ENCODE results near the gene GRAMD1C. TPM values are rescaled to one million over a fixed set of nuclear protein-coding genes. Genes with fewer than 3 reads are reported as not detected.
"Not testable (repeated sequence)": the region's sequence is repeated elsewhere in the genome, so short reads cannot be mapped to it uniquely, and the experiment has no call there.

Gene GRAMD1C
- polyA plus RNA-seq, 4 donors = 5.5 to 27.4 (median 22.8) TPM

DNA sequence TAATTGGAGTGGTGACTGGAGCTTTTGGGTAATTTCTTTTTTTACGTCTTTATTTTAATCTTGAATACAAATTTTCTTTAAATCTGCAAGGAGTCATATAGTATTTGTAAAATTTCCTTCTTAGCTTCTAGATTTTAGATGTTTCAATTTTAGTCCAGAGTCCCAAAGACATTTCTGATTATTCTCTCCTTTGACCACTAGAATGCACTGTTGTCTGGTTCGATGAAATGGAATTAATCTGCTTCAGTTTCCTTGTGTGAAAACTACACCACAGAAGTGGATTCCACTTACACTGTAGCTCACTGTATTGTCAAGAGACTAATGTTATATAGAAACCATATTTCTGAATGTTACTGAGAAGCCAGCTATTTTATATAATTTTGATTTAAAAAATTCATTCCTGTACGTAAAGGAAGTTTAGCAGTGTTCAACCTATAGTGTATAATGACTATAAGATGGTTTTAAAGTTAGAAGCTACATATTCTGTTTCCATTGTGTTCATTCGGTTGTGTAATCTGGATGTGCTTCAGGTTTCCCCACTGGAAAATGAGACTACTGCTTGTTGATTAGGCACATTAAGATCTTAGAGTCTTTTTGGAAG lies 6.1 kb downstream of the GRAMD1C start:
- peak; percentile 39 for FAIRE-seq

GRCh38 chr3:113847247-113847646 lies 8.7 kb downstream of the GRAMD1C start:
- Histone ChIP-seq H3K4me1 (ENCODE audit: control insufficient read depth in 3 of 3, insufficient read depth in 2 of 3, low read depth in 1 of 3, low read length in 2 of 3) (peaks cover 0 to 12% (median 3%) of the 10 kb centered on the region in 3 donors), H3K9me3 (ENCODE audit: control insufficient read depth in 2 of 2, insufficient read depth in 1 of 2, low read depth in 1 of 2, low read length in 1 of 2) (no peaks in the 10 kb centered on the region), H3K36me3 (ENCODE audit: control insufficient read depth in 3 of 3, insufficient read depth in 2 of 3, low read depth in 1 of 3, low read length in 3 of 3) (no peaks in the 10 kb centered on the region), H3K27ac (ENCODE audit: low read depth in 1 of 3, low read length in 2 of 3) (peak overlapping the region in 2 of 3 donors; percentile 74 to 79), H3K4me3 (ENCODE audit: low read depth in 1 of 3, low read length in 3 of 3) (no peak overlapping the region), H3K27me3 (ENCODE audit: control insufficient read depth in 3 of 3, insufficient read depth in 3 of 3, low read length in 3 of 3) (no peaks in the 10 kb centered on the region)
- DNase-seq (peak; percentile 69 to 79), FAIRE-seq (peak; percentile 86)

More for the DNA sequence above, 6.1 kb downstream of the GRAMD1C start:
- Histone ChIP-seq H3K9me3 (ENCODE audit: control insufficient read depth in 2 of 2, insufficient read depth in 1 of 2, low read depth in 1 of 2, low read length in 1 of 2) (no peaks in the 10 kb centered on the region), H3K36me3 (ENCODE audit: control insufficient read depth in 3 of 3, insufficient read depth in 2 of 3, low read depth in 1 of 3, low read length in 3 of 3) (no peaks in the 10 kb centered on the region), H3K4me3 (ENCODE audit: low read depth in 1 of 3, low read length in 3 of 3) (no peak overlapping the region), H3K4me1 (ENCODE audit: control insufficient read depth in 3 of 3, insufficient read depth in 2 of 3, low read depth in 1 of 3, low read length in 2 of 3) (peaks cover 0 to 12% (median 3%) of the 10 kb centered on the region in 3 donors), H3K27ac (ENCODE audit: low read depth in 1 of 3, low read length in 2 of 3) (no peak overlapping the region), H3K27me3 (ENCODE audit: control insufficient read depth in 3 of 3, insufficient read depth in 3 of 3, low read length in 3 of 3) (no peaks in the 10 kb centered on the region)
- DNase-seq = peak; percentile 67 to 85
- WGBS, 3 donors = 27 to 43% (median 32%) methylated on average over 4 of the region's 4 CpGs

DNA sequence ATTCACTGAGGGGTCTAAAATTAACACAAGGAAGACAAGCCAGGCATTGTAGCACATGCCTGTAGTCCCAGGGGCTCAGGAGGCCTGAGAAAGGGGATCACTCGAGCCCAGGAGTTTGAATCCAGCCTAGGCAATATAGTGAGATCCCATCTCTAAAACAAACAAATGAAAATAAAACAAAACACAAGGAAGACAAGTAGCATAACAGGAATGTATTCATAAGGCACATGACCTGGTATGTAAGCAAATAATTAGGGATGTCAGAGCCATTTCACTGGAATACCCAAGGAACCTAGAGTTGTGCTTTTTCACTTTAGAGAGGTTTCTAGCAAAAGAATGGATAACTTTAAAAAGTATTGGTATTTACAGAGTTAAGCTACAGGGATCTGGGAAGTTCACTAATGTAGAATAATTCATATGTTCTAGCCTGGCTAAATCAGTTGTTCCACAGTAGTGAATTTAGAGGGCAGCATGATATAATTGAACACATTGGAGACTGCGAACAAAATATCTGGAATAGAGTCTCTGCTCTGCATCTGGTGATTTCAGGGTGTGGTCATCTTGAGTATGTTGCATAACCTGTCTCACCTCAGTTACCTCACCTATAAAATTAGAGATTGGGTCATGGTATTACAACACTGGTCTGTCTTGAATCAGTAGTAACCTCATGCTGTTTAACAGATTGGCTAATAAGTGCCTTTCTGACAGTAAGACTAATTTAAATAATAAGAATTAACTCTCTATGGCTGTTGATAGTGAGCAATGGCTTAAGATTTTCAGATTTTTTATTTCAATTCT lies 9.3 kb downstream of the GRAMD1C start:
- Histone ChIP-seq H3K27me3 (ENCODE audit: control insufficient read depth in 3 of 3, insufficient read depth in 3 of 3, low read length in 3 of 3) (no peaks in the 10 kb centered on the region), H3K27ac (ENCODE audit: low read depth in 1 of 3, low read length in 2 of 3) (peak overlapping the region in 2 of 3 donors; percentile 74 to 79), H3K9me3 (ENCODE audit: control insufficient read depth in 2 of 2, insufficient read depth in 1 of 2, low read depth in 1 of 2, low read length in 1 of 2) (no peaks in the 10 kb centered on the region), H3K36me3 (ENCODE audit: control insufficient read depth in 3 of 3, insufficient read depth in 2 of 3, low read depth in 1 of 3, low read length in 3 of 3) (no peaks in the 10 kb centered on the region), H3K4me3 (ENCODE audit: low read depth in 1 of 3, low read length in 3 of 3) (no peak overlapping the region), H3K4me1 (ENCODE audit: control insufficient read depth in 3 of 3, insufficient read depth in 2 of 3, low read depth in 1 of 3, low read length in 2 of 3) (peaks cover 2 to 17% (median 3%) of the 10 kb centered on the region in 3 donors)
- DNase-seq (peak; percentile 87 to 93), FAIRE-seq (peak; percentile 62)
- 14 to 54% (median 43%) methylated on average over 2 of the region's 2 CpGs for WGBS, 3 donors

- FAIRE-seq = not testable (repeated sequence)
- WGBS, 3 donors = 53 to 82% (median 53%) methylated on average over 2 to 3 of the region's 3 CpGs
Measured at GRCh38 chr3:113849071-113849470, 10.5 kb downstream of the GRAMD1C start.

DNA sequence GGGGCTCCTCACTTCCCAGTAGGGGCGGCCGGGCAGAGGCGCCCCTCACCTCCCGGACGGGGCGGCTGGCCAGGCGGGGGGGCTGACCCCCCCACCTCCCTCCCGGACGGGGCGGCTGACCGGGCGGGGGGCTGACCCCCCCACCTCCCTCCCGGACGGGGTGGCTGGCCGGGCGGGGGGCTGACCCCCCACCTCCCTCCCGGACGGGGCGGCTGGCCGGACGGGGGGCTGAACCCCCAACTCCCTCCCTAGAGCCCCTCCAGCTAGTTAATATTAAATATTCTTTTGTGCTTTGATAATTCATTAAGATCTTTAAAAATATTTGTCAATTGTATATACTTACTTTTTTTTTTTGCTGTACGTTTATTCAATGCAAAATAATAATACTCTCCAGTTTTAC lies 11.3 kb downstream of the GRAMD1C start:
- not testable (repeated sequence) for FAIRE-seq

More at GRCh38 chr3:113849071-113849470, 10.5 kb downstream of the GRAMD1C start:
- H3K4me1 ChIP-seq (ENCODE audit: control insufficient read depth in 3 of 3, insufficient read depth in 2 of 3, low read depth in 1 of 3, low read length in 2 of 3) = peaks cover 2 to 17% (median 3%) of the 10 kb centered on the region in 3 donors
- not testable (repeated sequence) for H3K27me3 ChIP-seq (ENCODE audit: control insufficient read depth in 3 of 3, insufficient read depth in 3 of 3, low read length in 3 of 3); H3K9me3 ChIP-seq (ENCODE audit: control insufficient read depth in 2 of 2, insufficient read depth in 1 of 2, low read depth in 1 of 2, low read length in 1 of 2); H3K27ac ChIP-seq (ENCODE audit: low read depth in 1 of 3, low read length in 2 of 3); H3K36me3 ChIP-seq (ENCODE audit: control insufficient read depth in 3 of 3, insufficient read depth in 2 of 3, low read depth in 1 of 3, low read length in 3 of 3); H3K4me3 ChIP-seq (ENCODE audit: low read depth in 1 of 3, low read length in 3 of 3); DNase-seq

DNA sequence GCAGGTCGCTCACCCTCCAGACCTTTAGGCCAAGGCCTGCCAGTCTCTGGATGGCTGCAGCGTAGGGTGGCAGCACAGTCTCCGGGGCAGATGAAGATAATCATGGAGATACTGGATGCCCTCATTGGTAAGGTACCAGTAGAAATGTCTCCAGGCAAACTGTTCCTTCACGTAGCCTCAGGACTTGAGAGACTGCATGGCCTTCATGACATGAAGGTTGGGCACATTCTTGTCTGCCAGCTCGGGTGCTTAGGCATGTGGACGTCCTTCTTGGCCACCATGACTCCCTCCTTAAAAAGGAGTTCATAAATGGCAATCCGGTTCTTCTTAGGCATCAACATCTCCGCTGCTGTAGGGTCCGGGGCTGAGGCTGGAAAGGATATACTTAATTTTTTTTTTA lies 11.8 kb downstream of the GRAMD1C start:
- not testable (repeated sequence) for DNase-seq; H3K27ac ChIP-seq (ENCODE audit: low read depth in 1 of 3, low read length in 2 of 3); H3K4me3 ChIP-seq (ENCODE audit: low read depth in 1 of 3, low read length in 3 of 3); FAIRE-seq; H3K36me3 ChIP-seq (ENCODE audit: control insufficient read depth in 3 of 3, insufficient read depth in 2 of 3, low read depth in 1 of 3, low read length in 3 of 3); H3K27me3 ChIP-seq (ENCODE audit: control insufficient read depth in 3 of 3, insufficient read depth in 3 of 3, low read length in 3 of 3); H3K9me3 ChIP-seq (ENCODE audit: control insufficient read depth in 2 of 2, insufficient read depth in 1 of 2, low read depth in 1 of 2, low read length in 1 of 2)
- H3K4me1 ChIP-seq (ENCODE audit: control insufficient read depth in 3 of 3, insufficient read depth in 2 of 3, low read depth in 1 of 3, low read length in 2 of 3) = peaks cover 2 to 17% (median 3%) of the 10 kb centered on the region in 3 donors
- 86 to 98% (median 91%) methylated on average over 9 of the region's 9 CpGs for WGBS, 3 donors

More for the DNA sequence above, 11.3 kb downstream of the GRAMD1C start:
- not testable (repeated sequence) for H3K9me3 ChIP-seq (ENCODE audit: control insufficient read depth in 2 of 2, insufficient read depth in 1 of 2, low read depth in 1 of 2, low read length in 1 of 2); H3K27ac ChIP-seq (ENCODE audit: low read depth in 1 of 3, low read length in 2 of 3); H3K27me3 ChIP-seq (ENCODE audit: control insufficient read depth in 3 of 3, insufficient read depth in 3 of 3, low read length in 3 of 3); H3K4me3 ChIP-seq (ENCODE audit: low read depth in 1 of 3, low read length in 3 of 3); H3K36me3 ChIP-seq (ENCODE audit: control insufficient read depth in 3 of 3, insufficient read depth in 2 of 3, low read depth in 1 of 3, low read length in 3 of 3); DNase-seq
- 91 to 97% (median 95%) methylated on average over 6 to 16 of the region's 22 CpGs for WGBS, 3 donors
- H3K4me1 ChIP-seq (ENCODE audit: control insufficient read depth in 3 of 3, insufficient read depth in 2 of 3, low read depth in 1 of 3, low read length in 2 of 3) = peaks cover 2 to 17% (median 3%) of the 10 kb centered on the region in 3 donors

DNA sequence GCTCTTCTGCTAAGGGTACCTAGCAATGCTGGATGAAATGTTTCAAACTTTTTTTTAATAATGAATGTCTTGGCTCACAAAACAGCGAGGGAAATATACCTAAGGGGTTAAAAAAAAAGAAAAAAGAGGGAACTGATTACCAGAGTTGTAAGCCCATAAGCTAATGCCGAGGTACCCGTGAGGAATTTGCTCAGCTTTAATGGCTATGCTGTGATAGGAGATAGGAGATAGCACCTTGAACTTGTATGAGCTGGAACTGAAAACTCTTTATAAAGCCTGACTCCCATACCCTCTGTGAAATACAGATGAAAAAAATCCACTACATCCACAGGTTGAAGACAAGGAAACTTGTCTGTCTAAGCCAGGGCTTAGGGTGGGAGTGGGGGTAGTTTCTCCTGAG lies 13.9 kb downstream of the GRAMD1C start:
- 18 to 60% (median 42%) methylated on average over 3 of the region's 3 CpGs for WGBS, 3 donors
- Histone ChIP-seq H3K27me3 (ENCODE audit: control insufficient read depth in 3 of 3, insufficient read depth in 3 of 3, low read length in 3 of 3) (no peaks in the 10 kb centered on the region), H3K36me3 (ENCODE audit: control insufficient read depth in 3 of 3, insufficient read depth in 2 of 3, low read depth in 1 of 3, low read length in 3 of 3) (no peaks in the 10 kb centered on the region), H3K9me3 (ENCODE audit: control insufficient read depth in 2 of 2, insufficient read depth in 1 of 2, low read depth in 1 of 2, low read length in 1 of 2) (no peaks in the 10 kb centered on the region), H3K27ac (ENCODE audit: low read depth in 1 of 3, low read length in 2 of 3) (no peak overlapping the region), H3K4me3 (ENCODE audit: low read depth in 1 of 3, low read length in 3 of 3) (no peak overlapping the region), H3K4me1 (ENCODE audit: control insufficient read depth in 3 of 3, insufficient read depth in 2 of 3, low read depth in 1 of 3, low read length in 2 of 3) (peaks cover 2 to 17% (median 2%) of the 10 kb centered on the region in 3 donors)
- FAIRE-seq (no peak), DNase-seq (peak; percentile 31 to 54)

DNA sequence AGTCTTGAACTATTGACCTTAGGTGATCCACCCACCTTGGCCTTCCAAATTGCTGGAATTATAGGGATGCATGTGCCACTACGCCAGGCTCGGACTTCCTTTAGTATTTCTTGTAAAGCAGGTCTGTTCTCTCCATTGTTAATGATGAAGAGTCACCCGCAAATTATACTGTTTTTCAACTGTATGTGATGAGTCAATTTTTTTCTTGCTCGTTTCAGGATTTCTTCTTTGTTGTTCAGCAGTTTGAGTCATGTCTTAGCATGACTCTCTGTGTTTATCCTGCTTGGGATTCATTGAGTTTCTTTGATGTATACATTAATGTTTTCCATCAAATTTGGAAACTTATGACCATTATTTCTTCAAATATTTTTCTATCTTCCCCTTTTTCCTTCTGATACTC lies 28.9 kb downstream of the GRAMD1C start:
- H3K4me1 ChIP-seq (ENCODE audit: control insufficient read depth in 3 of 3, insufficient read depth in 2 of 3, low read depth in 1 of 3, low read length in 2 of 3) = no peaks in the 10 kb centered on the region
- FAIRE-seq (no peak), DNase-seq (no peak)
- no peaks in the 10 kb centered on the region for H3K27me3 ChIP-seq (ENCODE audit: control insufficient read depth in 3 of 3, insufficient read depth in 3 of 3, low read length in 3 of 3)
- H3K9me3 ChIP-seq (ENCODE audit: control insufficient read depth in 2 of 2, insufficient read depth in 1 of 2, low read depth in 1 of 2, low read length in 1 of 2) = peaks cover 0 to 4% of the 10 kb centered on the region in 2 donors
- no peak overlapping the region for H3K27ac ChIP-seq (ENCODE audit: low read depth in 1 of 3, low read length in 2 of 3)
- 76 to 90% (median 88%) methylated on average over 4 of the region's 4 CpGs for WGBS, 3 donors
- H3K4me3 ChIP-seq (ENCODE audit: low read depth in 1 of 3, low read length in 3 of 3) = no peak overlapping the region
- H3K36me3 ChIP-seq (ENCODE audit: control insufficient read depth in 3 of 3, insufficient read depth in 2 of 3, low read depth in 1 of 3, low read length in 3 of 3) = no peaks in the 10 kb centered on the region

Data from small intestine (tissue), 7 donors.